ENCODE data around the gene GLYATL2. TPM values are rescaled to one million over a fixed set of nuclear protein-coding genes. Genes with fewer than 3 reads are reported as not detected.

The GLYATL2 gene
- total and polyA plus RNA-seq, 9 of the 15 experiments (the other 6 are each of a cell fraction or from before 2014, with no cell fraction given), result not detected

- ATAC-seq, result no peak
- CTCF ChIA-PET (ENCODE audit: low intra/inter-chr PET ratio), result no interaction called here
- POLR2A ChIA-PET, result no interaction called here
- intact Hi-C loops (cut with micrococcal nuclease) (no loop called here), in situ Hi-C loops (cut with MboI) (no loop called here)
- Histone ChIP-seq H3K9ac (ENCODE audit: insufficient read depth in 1 of 2, low read depth in 2 of 2, low read length in 2 of 2) (no peak overlapping the region), H3K36me3 (ENCODE audit: control insufficient read depth, insufficient read depth, low read length) (no peaks in the 10 kb centered on the region), H3K79me2 (ENCODE audit: control insufficient read depth, insufficient read depth, low read length) (no peaks in the 10 kb centered on the region), H3K4me1 (replicated peaks in 1 of 2; ENCODE audit: control insufficient read depth in 2 of 2, insufficient read depth in 2 of 2, low read length in 2 of 2) (no peaks in the 10 kb centered on the region), H3K9me3 (replicated peaks; ENCODE audit: control insufficient read depth, insufficient read depth, low read depth, low read length) (no peaks in the 10 kb centered on the region), H3K27ac (ENCODE audit: extremely low read depth, low read depth, low read length) (no peak overlapping the region), H3K9me1 (ENCODE audit: control insufficient read depth, insufficient read depth, low read length) (no peaks in the 10 kb centered on the region), H4K20me1 (replicated peaks; ENCODE audit: control insufficient read depth, insufficient read depth, low read length) (no peaks in the 10 kb centered on the region), H3K27me3 (ENCODE audit: control insufficient read depth in 2 of 2, insufficient read depth in 2 of 2, low read length in 2 of 2) (no peaks in the 10 kb centered on the region), H3K4me3 (no peak overlapping the region), H2AFZ (ENCODE audit: low read depth, low read length) (no peak overlapping the region), H3K4me2 (ENCODE audit: insufficient read depth, low read length) (no peak overlapping the region)
- no TSS peak for BruUV-seq (replicated peaks)
- FAIRE-seq, result no peak
- TF ChIP-seq ZKSCAN8 (CRISPR knock-in tag; IDR thresholded peaks at IDR 0.05), result no peak
- no peak for TF ChIP-seq ZNF644 (tag; IDR thresholded peaks at IDR 0.05; ENCODE audit: low read depth)
- TF ChIP-seq ZC3H4 (CRISPR knock-in tag; IDR thresholded peaks at IDR 0.05; ENCODE audit: borderline replicate concordance), result no peak
- no peak for TF ChIP-seq ZNF780A (CRISPR knock-in tag; IDR thresholded peaks at IDR 0.05)
- no peak for TF ChIP-seq EGR1 (conservative IDR thresholded peaks at IDR 0.05)
- no peak for DNase-seq (ENCODE audit: extremely low read depth in 1 of 4, low spot score in 3 of 4)
- 0% methylated on average over 2 of the region's 2 CpGs for WGBS (ENCODE audit: insufficient coverage, low coverage, missing lambda C conversion rate)
Observed at GRCh38 chr11:58807343-58807742, 37.2 kb downstream of the GLYATL2 start.

GRCh38 chr11:58805065-58805464 is 39.4 kb downstream of the GLYATL2 start:
- Histone ChIP-seq H3K4me2 (ENCODE audit: insufficient read depth, low read length) (no peak overlapping the region), H3K9ac (ENCODE audit: insufficient read depth in 1 of 2, low read depth in 2 of 2, low read length in 2 of 2) (no peak overlapping the region), H2AFZ (ENCODE audit: low read depth, low read length) (no peak overlapping the region), H3K4me3 (no peak overlapping the region), H4K20me1 (replicated peaks; ENCODE audit: control insufficient read depth, insufficient read depth, low read length) (no peaks in the 10 kb centered on the region), H3K27ac (ENCODE audit: extremely low read depth, low read depth, low read length) (no peak overlapping the region), H3K27me3 (ENCODE audit: control insufficient read depth in 2 of 2, insufficient read depth in 2 of 2, low read length in 2 of 2) (no peaks in the 10 kb centered on the region), H3K4me1 (replicated peaks in 1 of 2; ENCODE audit: control insufficient read depth in 2 of 2, insufficient read depth in 2 of 2, low read length in 2 of 2) (no peaks in the 10 kb centered on the region), H3K9me1 (ENCODE audit: control insufficient read depth, insufficient read depth, low read length) (no peaks in the 10 kb centered on the region), H3K9me3 (replicated peaks; ENCODE audit: control insufficient read depth, insufficient read depth, low read depth, low read length) (no peaks in the 10 kb centered on the region), H3K79me2 (ENCODE audit: control insufficient read depth, insufficient read depth, low read length) (no peaks in the 10 kb centered on the region), H3K36me3 (ENCODE audit: control insufficient read depth, insufficient read depth, low read length) (no peaks in the 10 kb centered on the region)
- no peak for FAIRE-seq
- POLR2A ChIA-PET, result no interaction called here
- intact Hi-C loops (cut with micrococcal nuclease), result no loop called here
- ATAC-seq, result no peak
- BruUV-seq (replicated peaks), result no TSS peak
- TF ChIP-seq SRF (CRISPR knock-in tag; IDR thresholded peaks at IDR 0.05) (no peak), ZNF12 (CRISPR knock-in tag; IDR thresholded peaks at IDR 0.05) (no peak), FIP1L1 (IDR thresholded peaks at IDR 0.05; ENCODE audit: low read depth, low read length, poor library complexity, severe bottlenecking) (no peak), ZNF668 (CRISPR knock-in tag; IDR thresholded peaks at IDR 0.05) (no peak), TCF7L2 (IDR thresholded peaks at IDR 0.05; ENCODE audit: low read depth, low read length) (no peak), SP1 (CRISPR knock-in tag; IDR thresholded peaks at IDR 0.05) (no peak), ARHGAP35 (IDR thresholded peaks at IDR 0.05; ENCODE audit: partially characterized antibody) (no peak), ZNF316 (IDR thresholded peaks at IDR 0.05) (no peak), ZBTB17 (CRISPR knock-in tag; IDR thresholded peaks at IDR 0.05) (no peak), NKRF (IDR thresholded peaks at IDR 0.05; ENCODE audit: borderline replicate concordance) (no peak), ZSCAN29 (IDR thresholded peaks at IDR 0.05) (no peak)
- CTCF ChIA-PET (ENCODE audit: low intra/inter-chr PET ratio), result no interaction called here
- WGBS (ENCODE audit: insufficient coverage, low coverage, missing lambda C conversion rate), result 0% methylated on average over 1 of the region's 1 CpG
- in situ Hi-C loops (cut with MboI), result no loop called here
- DNase-seq (ENCODE audit: extremely low read depth in 1 of 4, low spot score in 3 of 4), result no peak

All from K562 (cell line).